ENCODE results near the gene APLP1.

DNA sequence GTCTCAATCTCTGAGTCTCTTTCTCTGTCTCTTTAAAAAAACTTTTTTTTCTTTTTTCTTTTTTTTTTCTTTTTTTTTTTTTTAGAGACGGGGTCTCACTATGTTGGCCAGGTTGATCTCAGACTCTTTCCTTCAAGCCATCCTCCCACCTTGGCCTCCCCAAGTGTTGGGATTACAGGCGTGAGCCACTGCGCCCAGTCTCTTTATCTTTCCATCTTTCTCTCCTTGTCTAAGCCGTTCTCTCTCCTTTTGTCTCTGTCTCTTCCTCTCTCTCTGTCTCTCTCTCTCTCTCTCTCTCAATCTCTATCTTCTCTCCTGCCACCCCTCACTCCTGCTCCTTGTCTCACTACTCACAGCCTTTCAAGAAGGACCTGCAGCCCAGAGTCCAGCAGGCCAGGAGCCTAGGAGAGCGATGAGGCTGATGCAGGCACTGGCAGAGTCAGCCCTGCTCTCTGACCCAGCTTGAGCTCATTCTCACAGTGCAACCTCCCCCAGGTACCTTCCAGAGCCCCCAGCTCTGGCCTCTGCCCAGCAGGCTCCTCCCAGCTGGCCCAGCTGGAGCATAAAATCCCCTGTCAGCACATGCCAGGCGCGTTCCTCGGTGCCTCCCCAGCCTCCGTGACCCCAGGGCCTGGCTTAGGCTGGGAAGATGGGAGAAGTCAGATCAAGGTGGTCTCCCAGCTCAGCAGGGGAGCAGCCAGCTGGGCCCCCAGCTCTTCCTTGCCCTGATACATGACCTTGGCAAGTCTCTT lies 16.2 kb upstream of the APLP1 start, which contains the start of gene NPHS1:
- TF ChIP-seq POLR2A (IDR thresholded peaks at IDR 0.05): no peak
- TF ChIP-seq, protein P1, sequence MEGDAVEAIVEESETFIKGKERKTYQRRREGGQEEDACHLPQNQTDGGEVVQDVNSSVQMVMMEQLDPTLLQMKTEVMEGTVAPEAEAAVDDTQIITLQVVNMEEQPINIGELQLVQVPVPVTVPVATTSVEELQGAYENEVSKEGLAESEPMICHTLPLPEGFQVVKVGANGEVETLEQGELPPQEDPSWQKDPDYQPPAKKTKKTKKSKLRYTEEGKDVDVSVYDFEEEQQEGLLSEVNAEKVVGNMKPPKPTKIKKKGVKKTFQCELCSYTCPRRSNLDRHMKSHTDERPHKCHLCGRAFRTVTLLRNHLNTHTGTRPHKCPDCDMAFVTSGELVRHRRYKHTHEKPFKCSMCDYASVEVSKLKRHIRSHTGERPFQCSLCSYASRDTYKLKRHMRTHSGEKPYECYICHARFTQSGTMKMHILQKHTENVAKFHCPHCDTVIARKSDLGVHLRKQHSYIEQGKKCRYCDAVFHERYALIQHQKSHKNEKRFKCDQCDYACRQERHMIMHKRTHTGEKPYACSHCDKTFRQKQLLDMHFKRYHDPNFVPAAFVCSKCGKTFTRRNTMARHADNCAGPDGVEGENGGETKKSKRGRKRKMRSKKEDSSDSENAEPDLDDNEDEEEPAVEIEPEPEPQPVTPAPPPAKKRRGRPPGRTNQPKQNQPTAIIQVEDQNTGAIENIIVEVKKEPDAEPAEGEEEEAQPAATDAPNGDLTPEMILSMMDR (IDR thresholded peaks at IDR 0.05): no peak
- no peak for TF ChIP-seq POLR2AphosphoS5 (IDR thresholded peaks at IDR 0.05)
